PC-3 (cell line): Measurements from ENCODE around the gene VEGFC. TPM values are rescaled to one million over a fixed set of nuclear protein-coding genes. Genes with fewer than 3 reads are reported as not detected.

Source experiments
- ATAC-seq: fragments of 200-7000 bp; cut with Tn5 transposase; 2 replicates; pipeline ENCODE4 v1.9.1; 2020; ENCODE audit warnings: mild to moderate bottlenecking, moderate library complexity
- BruUV-seq: library from RNA; stranded (reverse); fragments of 400-500 nt; replicated peaks from 2 replicates; lab custom pipeline; 2021; lab: Mats Ljungman, UMichigan
- CTCF ChIA-PET: fragments of 300-600 bp; sonication (Branson Sonifier 250); formaldehyde crosslinking; loops from one replicate; lab custom pipeline; 2022; ENCODE audit warnings: antibody characterized with exemption; lab: Charles Lee
- POLR2A ChIA-PET: fragments of 300-600 bp; sonication (Branson Sonifier 250); formaldehyde crosslinking; loops from one replicate; lab custom pipeline; 2022; ENCODE audit warnings: antibody characterized with exemption; ENCODE audit not compliant: unreplicated experiment; lab: Charles Lee
- DNase-seq: peaks from one replicate; pipeline ENCODE4 v3.0.0-alpha.2; 2015
- H2AFZ ChIP-seq: fragments of 300-600 bp; sonication (generic); 2 replicates; pipeline ENCODE4 v1.6.0; 2016; ENCODE audit warnings: antibody characterized with exemption, low read length
- H3F3A ChIP-seq: fragments of 300-600 bp; sonication (generic); one replicate; pipeline ENCODE4 v1.6.0; 2017; ENCODE audit warnings: antibody characterized with exemption, low read length, control low read depth, mild to moderate bottlenecking; ENCODE audit not compliant: unreplicated experiment
- H3K27ac ChIP-seq: fragments of 300-600 bp; sonication (generic); 2 replicates; pipeline ENCODE4 v1.5.1; 2016; ENCODE audit warnings: mild to moderate bottlenecking, low read length
- H3K27me3 ChIP-seq: fragments of 300-600 bp; sonication (generic); 2 replicates; pipeline ENCODE4 v1.6.1; 2016; ENCODE audit warnings: low read length, mixed read lengths
- H3K36me3 ChIP-seq: fragments of 300-600 bp; sonication (generic); 2 replicates; pipeline ENCODE4 v1.6.1; 2016; ENCODE audit warnings: low read depth, mixed run types, low read length, mixed read lengths
- H3K4me1 ChIP-seq: fragments of 300-600 bp; sonication (generic); 2 replicates; pipeline ENCODE4 v1.5.1; 2016; ENCODE audit warnings: low read length; ENCODE audit not compliant: insufficient read depth
- H3K4me2 ChIP-seq: fragments of 300-600 bp; sonication (generic); 2 replicates; pipeline ENCODE4 v1.6.0; 2016; ENCODE audit warnings: low read length
- H3K4me3 ChIP-seq: fragments of 300-600 bp; sonication (generic); 2 replicates; pipeline ENCODE4 v1.5.1; 2016; ENCODE audit warnings: mild to moderate bottlenecking, low read length, mixed read lengths
- H3K79me2 ChIP-seq: fragments of 300-600 bp; sonication (generic); 2 replicates; pipeline ENCODE4 v1.6.1; 2017; ENCODE audit warnings: low read length, mixed read lengths
- H3K9ac ChIP-seq: fragments of 300-600 bp; sonication (generic); 2 replicates; pipeline ENCODE4 v1.6.0; 2016; ENCODE audit warnings: mild to moderate bottlenecking, low read length
- H3K9me2 ChIP-seq: fragments of 300-600 bp; sonication (generic); replicated peaks from 2 replicates; pipeline ENCODE4 v1.6.1; 2016; ENCODE audit warnings: mixed run types, low read length, mixed read lengths
- H3K9me3 ChIP-seq: fragments of 300-600 bp; sonication (generic); 2 replicates; pipeline ENCODE4 v1.6.1; 2016; ENCODE audit warnings: low read length, mixed read lengths
- H4K20me1 ChIP-seq: fragments of 300-600 bp; sonication (generic); 2 replicates; pipeline ENCODE4 v1.6.1; 2016; ENCODE audit warnings: low read length, mixed read lengths
- EZH2 ChIP-seq: fragments of 300-600 bp; sonication (generic); IDR thresholded peaks from one replicate; pipeline ENCODE4 v1.6.1; 2017; ENCODE audit warnings: antibody characterized with exemption, mild to moderate bottlenecking, low read length; ENCODE audit not compliant: unreplicated experiment
- EZH2phosphoT487 ChIP-seq: fragments of 300-600 bp; sonication (generic); IDR thresholded peaks from 2 replicates; pipeline ENCODE4 v1.6.1; 2018; ENCODE audit warnings: mild to moderate bottlenecking, antibody characterized with exemption, low read length, borderline replicate concordance
- intact Hi-C: fragments of 100-400 bp; cut with micrococcal nuclease; formaldehyde crosslinking; loops from 2 replicates; pipeline ENCODE4 v1.9.0; 2023
- total RNA-seq: library from RNA; depleted of rRNA; stranded (reverse); fragments of >200 nt; gene quantifications from 2 replicates; pipeline ENCODE4 v1.2.3, GENCODE V29; 2014
- TF ChIP-seq, protein P1 (sequence below): fragments of 300-600 bp; sonication (generic); conservative IDR thresholded peaks from 2 replicates; pipeline ENCODE4 v1.5.1; 2017; ENCODE audit warnings: antibody characterized with exemption, low read depth, mild to moderate bottlenecking, low read length

Gene VEGFC
- total RNA-seq, 1 experiment from 2014 or later, result 36.6 TPM

DNA sequence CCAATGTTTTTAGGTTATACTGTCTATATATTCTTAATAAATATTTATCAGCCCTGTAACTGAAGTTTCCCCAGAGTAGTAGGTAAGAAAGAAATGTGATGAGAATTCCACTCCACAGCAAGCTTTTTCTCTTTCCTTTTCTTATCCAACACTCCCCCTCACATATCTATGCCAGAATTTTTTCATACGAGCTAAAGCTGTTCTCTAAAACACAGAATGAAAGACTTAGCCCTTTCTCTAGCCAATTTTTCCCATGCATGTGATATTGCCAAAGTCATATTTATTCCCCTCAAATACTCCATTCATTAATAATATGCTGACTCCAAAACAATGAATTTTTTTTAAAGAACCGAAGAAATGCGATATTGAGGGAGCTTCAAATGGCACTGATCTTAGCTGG lies 32.3 kb downstream of the VEGFC start:
- ChIA-PET POLR2A (no interaction called here), CTCF (no interaction called here)
- Histone ChIP-seq H3F3A (no peaks in the 10 kb centered on the region), H3K27ac (no peak overlapping the region), H3K36me3 (no peaks in the 10 kb centered on the region), H3K9ac (no peak overlapping the region), H2AFZ (no peak overlapping the region), H3K9me3 (no peaks in the 10 kb centered on the region), H3K27me3 (no peaks in the 10 kb centered on the region), H3K4me3 (no peak overlapping the region), H3K9me2 (no peaks in the 10 kb centered on the region), H3K79me2 (peaks cover 100% of the 10 kb centered on the region), H3K4me1 (0 out of 2 replicates have a peak, but pooled peaks cover 4% of the 10 kb centered on the region), H3K4me2 (no peak overlapping the region), H4K20me1 (peaks cover 50% of the 10 kb centered on the region)
- intact Hi-C loops, result no loop called here
- ATAC-seq, result no peak
- TF ChIP-seq EZH2phosphoT487, result no peak
- TF ChIP-seq EZH2, result no peak
- TF ChIP-seq, protein P1, sequence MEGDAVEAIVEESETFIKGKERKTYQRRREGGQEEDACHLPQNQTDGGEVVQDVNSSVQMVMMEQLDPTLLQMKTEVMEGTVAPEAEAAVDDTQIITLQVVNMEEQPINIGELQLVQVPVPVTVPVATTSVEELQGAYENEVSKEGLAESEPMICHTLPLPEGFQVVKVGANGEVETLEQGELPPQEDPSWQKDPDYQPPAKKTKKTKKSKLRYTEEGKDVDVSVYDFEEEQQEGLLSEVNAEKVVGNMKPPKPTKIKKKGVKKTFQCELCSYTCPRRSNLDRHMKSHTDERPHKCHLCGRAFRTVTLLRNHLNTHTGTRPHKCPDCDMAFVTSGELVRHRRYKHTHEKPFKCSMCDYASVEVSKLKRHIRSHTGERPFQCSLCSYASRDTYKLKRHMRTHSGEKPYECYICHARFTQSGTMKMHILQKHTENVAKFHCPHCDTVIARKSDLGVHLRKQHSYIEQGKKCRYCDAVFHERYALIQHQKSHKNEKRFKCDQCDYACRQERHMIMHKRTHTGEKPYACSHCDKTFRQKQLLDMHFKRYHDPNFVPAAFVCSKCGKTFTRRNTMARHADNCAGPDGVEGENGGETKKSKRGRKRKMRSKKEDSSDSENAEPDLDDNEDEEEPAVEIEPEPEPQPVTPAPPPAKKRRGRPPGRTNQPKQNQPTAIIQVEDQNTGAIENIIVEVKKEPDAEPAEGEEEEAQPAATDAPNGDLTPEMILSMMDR, result no peak
- no TSS peak for BruUV-seq
- DNase-seq, result no peak

DNA sequence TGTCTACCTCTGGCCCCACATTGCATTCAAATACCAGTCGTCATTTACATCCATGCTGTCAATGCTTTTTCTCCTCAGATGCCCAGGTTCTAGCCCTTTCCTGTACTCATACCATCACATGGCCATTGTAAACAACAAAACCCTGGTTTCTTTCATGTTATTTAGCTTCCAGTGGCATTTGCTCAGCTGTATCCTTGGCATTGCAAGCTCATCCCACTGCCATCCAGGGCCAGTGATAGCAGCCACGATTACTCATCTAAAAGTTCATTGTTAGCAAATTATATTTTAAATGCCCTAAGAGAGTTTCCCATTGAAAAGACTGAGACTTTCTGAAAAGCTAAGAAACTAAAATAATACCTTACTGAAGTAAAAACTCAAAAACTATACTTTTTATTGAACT lies 34.0 kb downstream of the VEGFC start:
- Histone ChIP-seq H3K27ac (no peak overlapping the region), H2AFZ (no peak overlapping the region), H3K36me3 (no peaks in the 10 kb centered on the region), H3K9me3 (no peaks in the 10 kb centered on the region), H3K9me2 (no peaks in the 10 kb centered on the region), H3F3A (no peaks in the 10 kb centered on the region), H3K9ac (no peak overlapping the region), H4K20me1 (peaks cover 58% of the 10 kb centered on the region), H3K79me2 (peaks cover 100% of the 10 kb centered on the region), H3K4me2 (no peak overlapping the region), H3K4me3 (no peak overlapping the region), H3K27me3 (no peaks in the 10 kb centered on the region), H3K4me1 (0 out of 2 replicates have a peak, but pooled peaks cover 4% of the 10 kb centered on the region)
- ATAC-seq, result no peak
- no peak for DNase-seq
- intact Hi-C loops, result no loop called here
- no TSS peak for BruUV-seq
- CTCF ChIA-PET, result no interaction called here
- TF ChIP-seq EZH2phosphoT487 (no peak), EZH2 (no peak)
- TF ChIP-seq, protein P1, result no peak
- POLR2A ChIA-PET, result no interaction called here

DNA sequence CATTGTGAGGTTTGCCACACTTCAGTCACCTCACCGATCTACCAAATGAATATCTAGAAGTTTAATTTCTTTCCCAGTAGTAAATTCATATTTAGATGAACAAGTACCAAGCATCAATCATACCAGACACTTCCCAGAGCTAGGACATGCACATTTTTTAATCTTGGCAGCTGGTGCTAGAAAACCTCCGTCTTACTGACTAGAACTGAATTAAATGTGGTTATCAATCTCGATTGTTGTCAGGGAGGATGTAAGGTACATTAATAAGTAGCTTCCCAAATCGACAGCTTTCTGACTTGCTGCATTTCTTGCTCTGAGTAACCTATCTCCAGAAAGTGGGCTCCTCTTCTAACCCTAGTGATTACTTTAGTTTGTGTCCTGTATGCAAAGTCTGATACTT lies 34.4 kb downstream of the VEGFC start:
- H2AFZ ChIP-seq, result no peak overlapping the region
- peaks cover 100% of the 10 kb centered on the region for H3K79me2 ChIP-seq
- POLR2A ChIA-PET, result no interaction called here

More for the DNA sequence above, 34.4 kb downstream of the VEGFC start:
- intact Hi-C loops, result no loop called here
- no peak for DNase-seq
- peaks cover 56% of the 10 kb centered on the region for H4K20me1 ChIP-seq
- H3K4me2 ChIP-seq, result no peak overlapping the region
- H3F3A ChIP-seq, result no peaks in the 10 kb centered on the region
- no peak for TF ChIP-seq EZH2phosphoT487
- no peak for TF ChIP-seq EZH2
- TF ChIP-seq, protein P1, result no peak
- H3K4me1 ChIP-seq, result 0 out of 2 replicates have a peak, but pooled peaks cover 4% of the 10 kb centered on the region
- no peaks in the 10 kb centered on the region for H3K36me3 ChIP-seq
- no peaks in the 10 kb centered on the region for H3K9me3 ChIP-seq
- no TSS peak for BruUV-seq
- no peaks in the 10 kb centered on the region for H3K9me2 ChIP-seq
- H3K9ac ChIP-seq, result no peak overlapping the region
- CTCF ChIA-PET, result no interaction called here
- no peak overlapping the region for H3K4me3 ChIP-seq
- H3K27me3 ChIP-seq, result no peaks in the 10 kb centered on the region
- no peak overlapping the region for H3K27ac ChIP-seq
- no peak for ATAC-seq
